IMR-90 (cell line): ENCODE measurements around the gene MZB1. TPM values are rescaled to one million over a fixed set of nuclear protein-coding genes. Genes with fewer than 3 reads are reported as not detected.

Experiments used
- MAFK ChIP-seq: IDR thresholded peaks from 2 replicates; pipeline ENCODE4 v1.6.1; 2012; ENCODE audit warnings: low read depth, low read length, improper control_type of control experiment
- polyA plus RNA-seq, 3 experiments: library from polyadenylated mRNA; depleted of rRNA; stranded (reverse); fragments of >200 nt; gene quantifications; 2 replicates each; pipeline ENCODE4 v1.2.3, GENCODE V29; 2012; ENCODE audit warnings: low replicate concordance in 1 of 3
- total RNA-seq: library from RNA; depleted of rRNA; stranded (reverse); fragments of >200 nt; gene quantifications from 2 replicates; pipeline ENCODE4 v1.2.3, GENCODE V29; 2012
- TF ChIP-seq, protein P1 (sequence below): fragments of 150-350 bp; IDR thresholded peaks from 2 replicates; pipeline ENCODE4 v1.6.1; 2016; ENCODE audit warnings: low read depth, mild to moderate bottlenecking, low read length, moderate library complexity, borderline replicate concordance

The MZB1 gene
- total and polyA plus RNA-seq, 2 of the 4 experiments (the other 2 are of a cell fraction): not detected

GRCh38 chr5:139439013-139439903, 49.5 kb upstream of the MZB1 start, which contains the start of gene DNAJC18 (continued):
- TF ChIP-seq, protein P1, sequence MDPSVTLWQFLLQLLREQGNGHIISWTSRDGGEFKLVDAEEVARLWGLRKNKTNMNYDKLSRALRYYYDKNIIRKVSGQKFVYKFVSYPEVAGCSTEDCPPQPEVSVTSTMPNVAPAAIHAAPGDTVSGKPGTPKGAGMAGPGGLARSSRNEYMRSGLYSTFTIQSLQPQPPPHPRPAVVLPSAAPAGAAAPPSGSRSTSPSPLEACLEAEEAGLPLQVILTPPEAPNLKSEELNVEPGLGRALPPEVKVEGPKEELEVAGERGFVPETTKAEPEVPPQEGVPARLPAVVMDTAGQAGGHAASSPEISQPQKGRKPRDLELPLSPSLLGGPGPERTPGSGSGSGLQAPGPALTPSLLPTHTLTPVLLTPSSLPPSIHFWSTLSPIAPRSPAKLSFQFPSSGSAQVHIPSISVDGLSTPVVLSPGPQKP: no peak
- TF ChIP-seq MAFK: no peak
